ENCODE results near the gene OR2D2.
"Not testable (repeated sequence)": the region's sequence is repeated elsewhere in the genome, so short reads cannot be mapped to it uniquely, and the experiment has no call there.

The OR2D2 gene

DNA sequence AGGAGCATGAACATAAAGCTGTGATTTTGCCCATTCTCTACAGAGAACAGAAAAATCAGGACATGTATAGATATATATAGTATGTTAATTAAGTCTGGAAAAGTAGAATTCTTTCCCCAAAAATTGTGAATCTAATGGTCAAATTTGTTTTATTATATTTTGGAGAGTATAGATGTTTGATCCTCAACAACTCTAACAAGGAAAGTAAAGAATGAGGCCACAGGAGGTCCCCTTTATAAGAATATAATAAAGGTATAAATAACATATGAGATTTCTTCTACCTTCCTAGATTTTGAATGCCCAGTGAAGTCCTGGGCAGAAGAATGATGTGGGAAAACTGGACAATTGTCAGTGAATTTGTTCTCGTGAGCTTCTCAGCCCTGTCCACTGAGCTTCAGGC is 16.0 kb downstream of the OR2D2 start, which contains the start of gene OR10A4:
OR10A4 (plus strand) TSS at position 301 of the 400 bp plus-strand sequence; CDS start at position 324, 23 bp downstream.
- no peak for DNase-seq

DNA sequence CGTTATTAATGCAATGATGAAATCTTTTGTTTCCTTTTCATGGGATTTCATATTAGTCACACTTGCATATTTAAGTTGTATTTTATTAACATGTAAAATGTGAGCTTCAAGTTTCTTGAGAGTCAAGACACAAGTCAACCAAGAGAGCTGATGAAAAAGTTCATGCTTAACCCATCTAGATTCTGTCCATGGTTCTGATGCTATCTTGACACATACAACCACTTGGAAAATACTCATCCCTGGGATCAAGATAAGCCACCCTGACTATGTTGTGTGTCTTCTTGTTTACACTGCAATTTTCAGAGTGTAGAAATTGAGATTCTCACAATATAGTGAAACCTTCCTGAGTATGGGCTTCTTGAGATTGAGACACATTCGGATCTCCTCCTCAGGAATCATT is 16.5 kb downstream of the OR2D2 start:
- DNase-seq = no peak

DNA sequence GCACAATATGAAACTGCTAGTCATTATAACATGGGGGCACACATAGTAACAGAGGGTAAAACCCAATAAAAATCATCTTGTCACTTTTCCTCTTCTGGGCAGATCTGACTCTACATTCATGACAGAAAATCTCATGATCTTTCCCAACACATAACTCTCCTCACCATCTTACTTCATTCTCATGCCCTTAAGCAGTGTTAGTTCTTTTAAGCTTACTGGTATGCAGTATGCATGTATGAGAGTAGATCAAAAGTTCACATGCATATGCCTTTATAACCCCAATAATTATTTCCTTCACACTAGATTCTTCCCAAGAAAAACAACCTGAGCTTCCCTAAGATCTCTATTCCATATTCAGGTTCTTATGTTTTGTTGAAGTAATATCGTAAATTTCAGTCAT is 21.0 kb downstream of the OR2D2 start:
- DNase-seq = no peak

DNA sequence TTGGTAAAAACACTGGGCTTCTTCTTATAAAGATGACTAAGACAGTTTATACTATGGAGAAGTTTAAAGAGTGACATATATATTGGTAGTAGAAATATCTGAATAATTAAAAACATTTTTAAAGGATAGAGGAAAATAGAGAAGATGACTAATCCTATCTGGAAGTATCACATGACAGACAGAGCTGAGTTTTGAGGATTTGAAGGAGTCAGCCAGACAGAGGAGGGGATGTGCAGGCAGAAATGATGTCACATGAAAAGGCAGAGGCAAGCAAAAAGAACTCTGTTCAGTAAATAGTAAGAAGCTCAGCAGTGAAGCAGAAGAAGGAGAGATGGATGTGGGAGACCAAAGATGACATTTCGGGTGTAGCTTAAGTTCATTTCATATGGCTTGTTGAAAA is 27.9 kb downstream of the OR2D2 start:
- DNase-seq = no peak

DNA sequence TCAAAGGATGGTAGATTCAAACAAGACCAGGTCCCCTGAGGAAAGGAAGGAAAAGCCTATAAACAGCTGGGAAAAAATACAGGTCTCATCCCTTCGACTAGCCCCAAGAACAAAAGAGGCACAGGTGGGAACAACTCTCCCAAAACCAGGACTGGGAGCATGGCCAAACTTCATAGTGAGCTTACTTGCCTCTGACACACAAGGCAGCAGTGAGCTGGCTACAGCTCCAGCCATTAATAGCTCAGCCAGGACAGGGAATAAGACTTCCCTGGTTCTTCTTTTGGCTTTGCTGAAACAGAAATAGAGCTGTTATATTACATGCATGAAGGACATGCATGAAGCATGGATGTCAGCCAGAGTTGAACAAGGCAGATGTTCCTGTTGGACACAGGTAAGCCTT is 29.3 kb downstream of the OR2D2 start, which contains the start of gene OR10A2:
OR10A2 (plus strand) TSS at position 97 of the 400 bp plus-strand sequence. CDS start 6,698 bp downstream, outside the sequence.
- no peak for DNase-seq

DNA sequence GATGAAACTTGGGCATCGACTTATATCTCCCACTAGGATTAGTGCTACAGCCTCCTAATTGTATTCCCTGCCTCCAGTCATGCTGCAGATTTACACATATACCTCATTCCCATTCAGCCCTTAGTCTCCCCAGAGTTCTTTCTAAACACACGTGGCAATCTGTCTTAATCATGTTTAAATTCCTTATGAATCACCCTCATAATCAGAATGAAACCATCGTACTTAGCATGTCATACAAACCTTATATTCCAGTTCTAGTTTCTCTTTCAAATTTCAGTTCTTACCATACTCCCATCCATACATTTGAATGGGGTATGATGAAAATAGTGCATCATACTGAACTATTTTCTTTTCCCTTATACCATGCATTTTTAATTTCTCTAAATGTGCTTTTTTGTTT is 35.4 kb downstream of the OR2D2 start:
- no peak for DNase-seq

DNA sequence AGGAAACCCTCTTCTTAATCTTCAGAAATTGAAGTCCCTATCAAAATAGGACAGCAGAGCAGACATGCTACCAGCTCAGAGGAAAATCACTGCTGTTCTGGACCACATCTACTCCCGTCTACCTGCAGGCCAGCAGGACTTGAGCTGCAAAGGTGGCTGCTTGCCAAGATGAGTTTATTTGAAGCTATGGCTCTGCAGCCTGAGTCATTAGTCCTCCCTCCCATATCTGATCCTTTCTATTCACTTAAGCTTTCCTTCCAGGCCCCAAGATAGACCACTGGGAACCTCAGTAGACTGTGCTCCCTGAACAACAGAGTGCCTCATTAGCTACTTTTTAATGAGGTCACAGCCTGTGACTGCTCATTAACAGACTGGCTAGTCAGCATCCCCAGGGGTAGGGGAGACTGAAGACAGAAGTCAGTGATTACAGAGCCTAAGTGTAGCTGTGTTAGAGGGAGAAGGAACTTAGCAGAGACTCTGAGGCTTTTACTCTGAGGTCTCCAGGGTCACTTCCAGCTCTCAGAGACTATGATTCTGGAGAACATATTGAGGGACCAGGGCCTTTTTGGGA is 36.2 kb downstream of the OR2D2 start:
- DNase-seq = no peak

DNA sequence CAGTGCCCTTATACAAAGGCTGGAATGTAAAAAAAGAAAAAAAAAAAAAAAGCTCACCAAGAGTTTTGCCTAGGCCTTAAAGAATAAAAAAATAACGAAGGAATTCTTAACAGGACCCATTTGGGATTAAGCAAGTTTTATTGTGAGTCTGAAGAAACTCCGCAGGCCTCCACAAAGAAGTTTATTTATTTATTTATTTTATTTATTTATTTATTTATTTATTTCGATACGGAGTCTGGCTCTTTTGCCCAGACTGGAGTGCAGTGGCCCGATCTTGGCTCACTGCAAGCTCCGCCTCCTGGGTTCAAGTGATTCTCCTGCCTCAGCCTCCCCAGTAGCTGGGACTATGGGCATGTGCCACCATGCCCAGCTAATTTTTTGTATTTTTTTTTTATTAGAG is 37.5 kb downstream of the OR2D2 start:
- not testable (repeated sequence) for DNase-seq

DNA sequence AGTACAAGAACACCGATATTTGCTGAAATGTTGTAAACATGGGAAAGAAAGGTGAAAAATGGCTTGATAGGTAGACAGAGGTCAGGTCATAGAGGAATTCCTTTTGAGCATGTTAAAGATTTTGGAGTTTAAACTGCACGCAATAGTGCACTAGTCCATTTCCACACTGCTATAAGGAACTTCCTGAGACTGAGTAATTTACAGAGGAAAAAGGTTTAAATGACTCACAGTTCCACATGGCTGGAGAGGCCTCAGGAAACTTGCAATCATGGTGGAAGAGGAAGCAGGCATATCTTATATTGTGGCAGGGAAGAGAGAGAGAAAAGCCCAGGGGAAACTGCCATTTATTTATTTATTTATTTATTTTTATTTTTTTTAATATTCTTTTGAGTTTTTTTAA is 41.8 kb downstream of the OR2D2 start:
- DNase-seq = no peak

DNA sequence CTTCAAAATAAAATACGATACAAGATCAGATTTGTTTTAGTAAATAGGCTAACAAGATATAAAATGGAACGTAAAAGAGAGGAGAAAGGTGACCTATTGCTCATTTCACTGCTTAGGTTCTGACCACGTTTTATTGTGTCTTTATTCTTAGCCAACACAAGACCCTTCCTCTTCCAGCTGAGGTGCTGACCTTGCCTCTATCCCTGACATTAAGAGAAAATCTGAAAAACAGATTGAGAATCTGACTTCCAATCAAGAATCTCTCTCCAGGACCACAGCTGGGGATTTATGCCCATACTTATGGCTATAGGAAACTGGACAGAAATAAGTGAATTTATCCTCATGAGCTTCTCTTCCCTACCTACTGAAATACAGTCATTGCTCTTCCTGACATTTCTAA is 46.9 kb downstream of the OR2D2 start, which contains the start of gene OR10A5:
OR10A5 (plus strand) TSS at position 301 of the 400 bp plus-strand sequence; CDS start at position 301, 0 bp downstream.
- DNase-seq = no peak

DNA sequence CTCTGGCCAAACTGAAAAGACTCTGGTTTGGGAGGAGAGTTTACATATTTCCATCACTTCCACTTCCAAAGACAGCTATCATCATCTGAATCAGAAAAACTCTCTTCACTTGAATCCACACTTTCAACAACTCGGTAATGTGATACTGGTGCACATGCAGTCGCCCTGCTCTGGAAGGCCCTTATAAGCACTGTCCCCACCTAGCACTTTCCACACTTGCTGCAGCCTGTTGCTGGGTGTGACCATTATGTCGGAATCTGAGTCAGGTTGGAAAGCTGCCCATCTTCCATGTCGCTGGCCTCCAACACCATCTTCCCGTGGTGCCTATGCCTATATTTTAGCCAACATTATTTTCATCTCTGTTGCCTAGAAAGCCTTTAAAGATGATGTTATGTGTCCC is 47.9 kb downstream of the OR2D2 start:
- DNase-seq = no peak

DNA sequence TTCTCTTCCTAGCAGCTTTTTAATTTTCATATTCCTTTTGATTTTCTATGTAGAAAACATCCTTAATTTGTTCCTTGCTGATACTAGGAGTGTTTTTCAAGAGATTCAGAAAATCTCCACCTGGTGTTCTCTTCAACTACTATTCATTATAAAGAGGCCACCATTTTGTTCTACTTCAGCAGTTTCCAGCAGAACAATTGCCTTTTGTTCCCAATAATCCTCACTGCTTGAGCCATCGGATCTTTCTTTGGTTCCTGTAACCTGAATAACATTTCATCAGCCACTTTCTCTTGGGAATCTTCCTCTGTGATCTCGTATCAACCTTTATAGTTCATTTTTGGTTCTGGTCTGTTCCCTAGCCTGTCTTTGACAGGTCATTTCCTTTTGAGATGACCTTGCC is 48.6 kb downstream of the OR2D2 start:
- no peak for DNase-seq

DNA sequence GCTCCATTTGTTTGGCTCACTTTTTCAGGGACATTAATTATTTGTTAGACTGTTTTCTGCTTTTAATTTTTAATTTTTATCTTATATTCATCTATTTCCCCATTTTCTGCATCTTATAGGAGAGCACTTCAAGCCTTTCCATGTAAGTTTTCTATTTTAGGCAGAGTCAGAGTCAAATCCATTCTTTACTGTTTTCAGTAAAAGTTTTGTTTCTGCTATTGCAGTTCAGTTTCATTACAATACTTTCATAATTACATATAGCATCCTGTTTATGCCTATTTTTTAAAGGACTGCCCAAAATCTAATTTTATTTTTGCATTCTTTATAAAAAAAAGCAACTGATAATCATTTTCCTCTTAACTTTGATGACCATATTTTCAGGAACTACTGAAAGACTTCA is 50.6 kb downstream of the OR2D2 start:
- no peak for DNase-seq
